Keratinocyte (primary cell): ENCODE data around the gene PLAAT4. TPM values are rescaled to one million over a fixed set of nuclear protein-coding genes. Genes with fewer than 3 reads are reported as not detected.

Experiments
- DNase-seq: peaks from one replicate; pipeline ENCODE4 v3.0.0-alpha.2; 2011; ENCODE audit warnings: low read depth, missing footprints, low spot score
- FAIRE-seq: peaks from 2 replicates; lab custom pipeline; 2011; peaks lifted over from hg19 to GRCh38; lab: Jason Lieb, UNC
- H2AFZ ChIP-seq: 2 replicates; pipeline ENCODE4 v1.6.0; 2012; ENCODE audit warnings: low read length, control low read depth, inconsistent platforms; ENCODE audit not compliant: control insufficient read depth
- H3K27ac ChIP-seq: 2 replicates; pipeline ENCODE4 v1.5.1; 2011; ENCODE audit warnings: low read length; ENCODE audit not compliant: control insufficient read depth, insufficient read depth
- H3K27me3 ChIP-seq: 3 replicates; pipeline ENCODE4 v1.6.0; 2011; ENCODE audit warnings: low read length; ENCODE audit not compliant: control insufficient read depth, insufficient read depth; ENCODE audit errors: extremely low read depth
- H3K36me3 ChIP-seq, 2 experiments: 2 replicates in 1 of 2; 3 replicates in 1 of 2; pipeline ENCODE4 v1.5.1; 2011; ENCODE audit warnings: low read length in 2 of 2, mild to moderate bottlenecking in 1 of 2; ENCODE audit not compliant: control insufficient read depth in 2 of 2, insufficient read depth in 2 of 2; ENCODE audit errors: extremely low read depth in 1 of 2
- H3K4me1 ChIP-seq: 3 replicates; pipeline ENCODE4 v1.5.1; 2011; ENCODE audit warnings: low read length; ENCODE audit not compliant: control insufficient read depth, insufficient read depth; ENCODE audit errors: extremely low read depth
- H3K4me2 ChIP-seq: 3 replicates; pipeline ENCODE4 v1.6.0; 2011; ENCODE audit warnings: low read depth, low read length; ENCODE audit not compliant: control insufficient read depth, insufficient read depth; ENCODE audit errors: extremely low read depth
- H3K4me3 ChIP-seq, 3 experiments: fragments of 200-600 bp in 1 of 3; sonication (generic) in 1 of 3; 2 replicates in 2 of 3; 3 replicates in 1 of 3; pipeline ENCODE4 v1.5.1; 2011 to 2016; ENCODE audit warnings: low read length in 3 of 3, mild to moderate bottlenecking in 3 of 3, control low read depth in 2 of 3, inconsistent platforms in 1 of 3, low read depth in 1 of 3, mixed read lengths in 1 of 3, mixed run types in 1 of 3, moderate library complexity in 1 of 3; ENCODE audit not compliant: control insufficient read depth in 2 of 3, insufficient read depth in 2 of 3; ENCODE audit errors: extremely low read depth in 1 of 3
- H3K79me2 ChIP-seq: 2 replicates; pipeline ENCODE4 v1.6.0; 2012; ENCODE audit warnings: low read length; ENCODE audit not compliant: control insufficient read depth, insufficient read depth
- H3K9ac ChIP-seq: 3 replicates; pipeline ENCODE4 v1.6.0; 2011; ENCODE audit warnings: low read length; ENCODE audit not compliant: control insufficient read depth, insufficient read depth; ENCODE audit errors: extremely low read depth
- H3K9me1 ChIP-seq: 3 replicates; pipeline ENCODE4 v1.6.0; 2011; ENCODE audit warnings: low read length; ENCODE audit not compliant: control insufficient read depth, insufficient read depth; ENCODE audit errors: extremely low read depth
- H3K9me3 ChIP-seq: 2 replicates; pipeline ENCODE4 v1.5.1; 2012; ENCODE audit warnings: low read depth, low read length; ENCODE audit not compliant: control insufficient read depth
- H4K20me1 ChIP-seq: 3 replicates; pipeline ENCODE4 v1.6.0; 2011; ENCODE audit warnings: low read length; ENCODE audit not compliant: control insufficient read depth, insufficient read depth; ENCODE audit errors: extremely low read depth
- CTCF ChIP-seq, 3 experiments: IDR thresholded peaks in 1 of 3; conservative IDR thresholded peaks in 1 of 3; optimal IDR thresholded peaks in 1 of 3; 2 replicates in 2 of 3; 3 replicates in 1 of 3; pipeline versions ENCODE3 to v1.5.1; 2011; ENCODE audit warnings: low read length in 3 of 3, mild to moderate bottlenecking in 3 of 3, moderate library complexity in 2 of 3, control low read depth in 1 of 3, inconsistent platforms in 1 of 3; ENCODE audit not compliant: insufficient read depth in 2 of 3; ENCODE audit errors: extremely low read depth in 1 of 3
- EZH2 ChIP-seq: IDR thresholded peaks from one replicate; pipeline ENCODE4 v1.6.1; 2012; ENCODE audit warnings: inconsistent platforms, mild to moderate bottlenecking, low read length, moderate library complexity
- dilution Hi-C: fragments of 300-500 bp; cut with MboI; formaldehyde crosslinking; loops from one replicate; pipeline ENCODE4 v1.7.0; 2020; ENCODE audit warnings: low sequenced_read_pairs; ENCODE audit not compliant: extremely low pct_ligation_motif_present
- polyA plus RNA-seq, 5 experiments: library from polyadenylated mRNA; depleted of rRNA in 3 of 5; stranded (reverse) in 3 of 5; stranded (forward) in 1 of 5; unstranded in 1 of 5; fragments of >200 nt; gene quantifications; 1 replicate in 1 of 5; 2 replicates in 3 of 5; 3 replicates in 1 of 5; pipeline versions ENCODE4 v1.2.1 to v1.2.3, GENCODE V29; 2011 to 2012; ENCODE audit warnings: missing spikeins in 2 of 5, low read depth in 1 of 5, low replicate concordance in 1 of 5

PLAAT4 gene
- polyA plus RNA-seq, 1 donor (not counting 4 experiments of a cell fraction or from before 2014, with no cell fraction given), result 2.0 TPM

- H3K4me1 ChIP-seq, result no peaks in the 10 kb centered on the region
- H3K27me3 ChIP-seq, result no peaks in the 10 kb centered on the region
- H3K9me3 ChIP-seq, result no peaks in the 10 kb centered on the region
- H4K20me1 ChIP-seq, result no peaks in the 10 kb centered on the region
- no peak overlapping the region for H3K9ac ChIP-seq
- TF ChIP-seq CTCF (optimal IDR thresholded peaks at IDR 0.05 in 1 of 3, IDR thresholded peaks at IDR 0.05 in 1 of 3, conservative IDR thresholded peaks at IDR 0.05 in 1 of 3; ENCODE audit: extremely low read depth in 1 of 3, insufficient read depth in 2 of 3, low read length in 3 of 3) (no peak), EZH2 (no peak)
- H3K4me2 ChIP-seq, result no peak overlapping the region
- no peaks in the 10 kb centered on the region for H3K79me2 ChIP-seq
- H3K4me3 ChIP-seq, result no peak overlapping the region
- DNase-seq, result no peak
- no peak overlapping the region for H3K27ac ChIP-seq
- no peaks in the 10 kb centered on the region for H3K9me1 ChIP-seq
- dilution Hi-C loops, result no loop called here
- H2AFZ ChIP-seq, result no peak overlapping the region
- H3K36me3 ChIP-seq, result no peaks in the 10 kb centered on the region
- FAIRE-seq, result no peak
Measured at GRCh38 chr11:63520606-63521170, 15.9 kb upstream of the PLAAT4 start.

GRCh38 chr11:63521896-63522295 is 14.7 kb upstream of the PLAAT4 start:
- Histone ChIP-seq H3K27me3 (no peaks in the 10 kb centered on the region), H3K4me3 (no peak overlapping the region), H4K20me1 (no peaks in the 10 kb centered on the region), H3K27ac (no peak overlapping the region), H3K9ac (no peak overlapping the region), H3K9me3 (no peaks in the 10 kb centered on the region), H3K36me3 (no peaks in the 10 kb centered on the region), H3K4me2 (no peak overlapping the region), H3K79me2 (no peaks in the 10 kb centered on the region), H3K9me1 (no peaks in the 10 kb centered on the region), H3K4me1 (no peaks in the 10 kb centered on the region), H2AFZ (no peak overlapping the region)
- no peak for FAIRE-seq
- TF ChIP-seq CTCF (optimal IDR thresholded peaks at IDR 0.05 in 1 of 3, IDR thresholded peaks at IDR 0.05 in 1 of 3, conservative IDR thresholded peaks at IDR 0.05 in 1 of 3; ENCODE audit: extremely low read depth in 1 of 3, insufficient read depth in 2 of 3, low read length in 3 of 3) (no peak), EZH2 (no peak)
- dilution Hi-C loops, result no loop called here
- DNase-seq, result no peak
